Panc1 (cell line): Measurements from ENCODE around the gene STK32C.

ENCODE experiments used
- CTCF ChIP-seq: fragments of 450-650 bp; IDR thresholded peaks from 2 replicates; pipeline ENCODE4 v1.5.1; 2017; ENCODE audit warnings: mild to moderate bottlenecking
- POLR2AphosphoS5 ChIP-seq: IDR thresholded peaks from 2 replicates; pipeline ENCODE4 v1.6.1; 2012; ENCODE audit warnings: mild to moderate bottlenecking, low read depth, low read length, moderate library complexity
- REST ChIP-seq, 2 experiments: IDR thresholded peaks; 2 replicates each; pipeline ENCODE4 v1.6.1; 2011 to 2012; ENCODE audit warnings: low read depth in 2 of 2, control low read depth in 1 of 2, low read length in 1 of 2, mild to moderate bottlenecking in 1 of 2, moderate library complexity in 1 of 2; ENCODE audit not compliant: insufficient read depth in 1 of 2
- SIN3A ChIP-seq: IDR thresholded peaks from 2 replicates; pipeline ENCODE4 v1.6.1; 2012; ENCODE audit warnings: low read depth, mild to moderate bottlenecking, low read length, moderate library complexity, borderline replicate concordance; ENCODE audit not compliant: insufficient read depth
- TCF7L2 ChIP-seq: IDR thresholded peaks from 2 replicates; pipeline ENCODE4 v1.6.1; 2011; ENCODE audit warnings: mild to moderate bottlenecking, low read depth, low read length, inconsistent platforms

- TF ChIP-seq CTCF (no peak), POLR2AphosphoS5 (no peak), REST (IDR thresholded peaks at IDR 0.05; ENCODE audit: insufficient read depth in 1 of 2, low read depth in 2 of 2, low read length in 1 of 2) (no peak), SIN3A (no peak), TCF7L2 (no peak)
Measured at GRCh38 chr10:132179551-132180392, 128.0 kb downstream of the STK32C start.
